Trophoblast cell (in vitro differentiated cells and primary cell): ENCODE results near the gene RHBG.
"Not testable (repeated sequence)": the region's sequence is repeated elsewhere in the genome, so short reads cannot be mapped to it uniquely, and the experiment has no call there.

Experiments used
- DNase-seq, 2 donors: peaks; one replicate each; pipeline ENCODE4 v3.0.0-alpha.2; 2016
- H2AFZ ChIP-seq: 2 replicates; pipeline ENCODE4 v1.6.1; 2013; ENCODE audit warnings: low read length, moderate library complexity, mild to moderate bottlenecking; ENCODE audit not compliant: insufficient read depth, poor library complexity
- H2AK5ac ChIP-seq: 2 replicates; pipeline ENCODE4 v1.6.1; 2013; ENCODE audit warnings: mild to moderate bottlenecking, low read length
- H2BK120ac ChIP-seq: 2 replicates; pipeline ENCODE4 v1.6.1; 2013; ENCODE audit warnings: low read length, mild to moderate bottlenecking, moderate library complexity; ENCODE audit not compliant: insufficient read depth, poor library complexity
- H2BK12ac ChIP-seq: 2 replicates; pipeline ENCODE4 v1.6.1; 2013; ENCODE audit warnings: mild to moderate bottlenecking, low read length, moderate library complexity
- H2BK5ac ChIP-seq: 2 replicates; pipeline ENCODE4 v1.6.1; 2013; ENCODE audit warnings: low read length, low read depth, moderate library complexity, mild to moderate bottlenecking; ENCODE audit not compliant: poor library complexity
- H3K14ac ChIP-seq: 2 replicates; pipeline ENCODE4 v1.6.1; 2013; ENCODE audit warnings: mild to moderate bottlenecking, low read length
- H3K18ac ChIP-seq: 2 replicates; pipeline ENCODE4 v1.6.1; 2013; ENCODE audit warnings: mild to moderate bottlenecking, low read length
- H3K23ac ChIP-seq: 2 replicates; pipeline ENCODE4 v1.6.1; 2013; ENCODE audit warnings: low read length
- H3K27ac ChIP-seq: 2 replicates; pipeline ENCODE4 v1.5.1; 2013; ENCODE audit warnings: low read depth, mild to moderate bottlenecking, inconsistent platforms, low read length, moderate library complexity
- H3K27me3 ChIP-seq: 2 replicates; pipeline ENCODE4 v1.6.1; 2013; ENCODE audit warnings: inconsistent platforms, mild to moderate bottlenecking, low read length, moderate library complexity; ENCODE audit not compliant: insufficient read depth
- H3K36me3 ChIP-seq, 2 experiments: 1 replicate in 1 of 2; 2 replicates in 1 of 2; pipeline ENCODE4 v1.6.1; 2013; ENCODE audit warnings: low read length in 2 of 2, mild to moderate bottlenecking in 2 of 2, moderate library complexity in 1 of 2; ENCODE audit not compliant: insufficient read depth in 2 of 2, control insufficient read depth in 1 of 2
- H3K4ac ChIP-seq: 2 replicates; pipeline ENCODE4 v1.6.1; 2013; ENCODE audit warnings: low read depth, mild to moderate bottlenecking, low read length, moderate library complexity
- H3K4me1 ChIP-seq, 2 experiments: 1 replicate in 1 of 2; 2 replicates in 1 of 2; pipeline ENCODE4 v1.6.1; 2013; ENCODE audit warnings: low read length in 2 of 2, mild to moderate bottlenecking in 2 of 2, moderate library complexity in 1 of 2; ENCODE audit not compliant: insufficient read depth in 2 of 2, control insufficient read depth in 1 of 2
- H3K4me2 ChIP-seq: 2 replicates; pipeline ENCODE4 v1.6.1; 2013; ENCODE audit warnings: inconsistent platforms, mild to moderate bottlenecking, low read length, moderate library complexity
- H3K4me3 ChIP-seq: 2 replicates; pipeline ENCODE4 v1.5.1; 2013; ENCODE audit warnings: mild to moderate bottlenecking, low read depth, low read length, inconsistent platforms
- H3K79me1 ChIP-seq: one replicate; pipeline ENCODE4 v1.6.1; 2013; ENCODE audit warnings: low read length
- H3K79me2 ChIP-seq: 2 replicates; pipeline ENCODE4 v1.6.1; 2013; ENCODE audit warnings: low read length, mild to moderate bottlenecking; ENCODE audit not compliant: control insufficient read depth, insufficient read depth, poor library complexity
- H3K9ac ChIP-seq: 2 replicates; pipeline ENCODE4 v1.6.1; 2013; ENCODE audit warnings: mild to moderate bottlenecking, low read length
- H3K9me3 ChIP-seq: 2 replicates; pipeline ENCODE4 v1.6.1; 2013; ENCODE audit warnings: low read depth, mild to moderate bottlenecking, control low read depth, inconsistent platforms, low read length; ENCODE audit not compliant: insufficient read depth
- H4K12ac ChIP-seq: 2 replicates; pipeline ENCODE4 v1.6.1; 2013; ENCODE audit warnings: low read depth, mild to moderate bottlenecking, low read length, moderate library complexity
- H4K8ac ChIP-seq: 2 replicates; pipeline ENCODE4 v1.6.1; 2013; ENCODE audit warnings: low read depth, mild to moderate bottlenecking, low read length, moderate library complexity
- H4K91ac ChIP-seq: one replicate; pipeline ENCODE4 v1.6.1; 2013; ENCODE audit warnings: low read depth, mild to moderate bottlenecking, low read length, moderate library complexity
- WGBS: extraction: QIAGEN DNeasy Blood & Tissue Kit; methylation state at CpG from one replicate; pipeline ENCODE4 v1.1.7; 2013; ENCODE audit warnings: missing lambda C conversion rate; ENCODE audit not compliant: insufficient read length, insufficient coverage; ENCODE audit errors: extremely low coverage; 5-methylcytosine and 5-hydroxymethylcytosine counted together

The RHBG gene

DNA sequence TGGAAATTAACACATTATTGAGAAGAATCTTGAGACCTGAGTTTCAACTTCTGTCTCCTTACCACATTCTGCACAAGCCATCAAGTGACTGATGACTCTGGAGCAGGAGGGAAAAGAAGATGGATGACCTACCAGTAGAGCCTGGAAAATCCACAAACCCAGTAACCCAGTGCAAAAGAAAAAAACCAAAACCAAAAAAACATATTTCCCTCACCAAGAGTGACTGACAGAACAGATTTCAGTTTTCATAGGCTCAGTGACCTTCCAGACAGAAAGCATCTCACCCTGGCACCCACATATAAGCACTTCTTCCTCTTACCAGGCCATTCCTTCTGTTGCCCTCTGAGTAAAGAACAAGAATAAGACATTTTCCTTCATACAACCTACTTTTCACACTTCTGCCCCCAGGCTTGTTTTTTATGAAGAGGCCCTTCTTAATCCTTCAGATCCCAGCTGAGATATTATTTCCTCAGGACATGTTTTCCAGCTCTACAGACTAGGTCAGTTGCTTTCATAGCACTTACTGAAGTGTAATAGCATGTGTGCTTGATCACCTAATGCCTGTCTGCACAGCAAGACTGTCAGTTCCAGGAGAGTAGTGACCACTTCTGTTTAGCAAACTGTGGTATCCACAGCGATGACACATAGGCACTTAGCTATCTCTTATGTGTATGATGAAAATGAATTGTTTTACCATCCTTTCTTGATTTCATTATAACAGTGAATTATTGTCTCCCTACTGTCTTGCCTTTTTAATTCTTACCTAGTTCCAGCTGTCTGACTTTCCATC is 26.6 kb upstream of the RHBG start:
- Histone ChIP-seq H3K23ac (no peak overlapping the region), H4K12ac (no peak overlapping the region), H4K91ac (no peak overlapping the region), H3K27ac (no peak overlapping the region), H3K9me3 (no peaks in the 10 kb centered on the region), H3K27me3 (no peaks in the 10 kb centered on the region), H2AK5ac (no peak overlapping the region), H3K4ac (no peak overlapping the region), H3K4me1 (peaks cover 0 to 2% of the 10 kb centered on the region in 2 experiments), H2BK120ac (no peak overlapping the region), H3K79me1 (peaks cover 5% of the 10 kb centered on the region), H2AFZ (no peak overlapping the region), H3K9ac (no peak overlapping the region), H3K79me2 (peaks cover 4% of the 10 kb centered on the region), H2BK5ac (no peak overlapping the region), H3K4me2 (no peak overlapping the region), H3K4me3 (no peak overlapping the region), H4K8ac (no peak overlapping the region), H2BK12ac (no peak overlapping the region), H3K36me3 (no peaks in the 10 kb centered on the region), H3K18ac (no peak overlapping the region), H3K14ac (no peak overlapping the region)
- no CpG with 5 or more reads among the region's 1 CpG for WGBS
- DNase-seq: no peak

DNA sequence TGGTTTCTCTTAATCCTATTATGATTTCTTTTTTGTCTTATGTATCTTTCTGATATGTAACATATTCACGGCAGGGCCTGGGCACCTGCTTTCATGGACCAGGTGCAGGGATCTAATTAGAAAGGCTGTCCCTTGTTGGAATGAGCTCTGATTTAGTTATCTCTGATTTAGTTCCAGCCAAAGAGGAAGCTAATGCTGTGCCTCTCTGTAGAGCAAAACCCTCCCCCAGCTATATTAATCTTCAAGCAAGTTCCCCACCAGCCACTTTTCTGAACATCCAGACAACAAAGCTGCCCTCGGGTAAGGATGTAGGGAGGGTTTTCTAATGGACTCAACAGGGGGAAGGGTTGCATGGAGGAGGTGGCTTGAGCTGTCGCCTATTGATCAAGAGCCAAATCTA is 24.6 kb upstream of the RHBG start:
- no peak overlapping the region for H3K4me2 ChIP-seq
- H3K9ac ChIP-seq: no peak overlapping the region
- no peaks in the 10 kb centered on the region for H3K9me3 ChIP-seq
- H2BK12ac ChIP-seq: no peak overlapping the region
- H2AFZ ChIP-seq: no peak overlapping the region
- H2AK5ac ChIP-seq: no peak overlapping the region
- H4K91ac ChIP-seq: no peak overlapping the region
- no peak overlapping the region for H2BK120ac ChIP-seq
- H3K36me3 ChIP-seq: no peaks in the 10 kb centered on the region
- no peak overlapping the region for H3K4me3 ChIP-seq
- H3K27me3 ChIP-seq: no peaks in the 10 kb centered on the region
- no peak overlapping the region for H4K8ac ChIP-seq
- no peaks in the 10 kb centered on the region for H3K79me2 ChIP-seq
- H3K14ac ChIP-seq: no peak overlapping the region
- H3K27ac ChIP-seq: no peak overlapping the region
- H4K12ac ChIP-seq: no peak overlapping the region
- H3K4me1 ChIP-seq: peaks cover 0 to 2% of the 10 kb centered on the region in 2 experiments
- no peaks in the 10 kb centered on the region for H3K79me1 ChIP-seq
- no CpG with 5 or more reads among the region's 3 CpGs for WGBS
- no peak overlapping the region for H2BK5ac ChIP-seq
- H3K18ac ChIP-seq: no peak overlapping the region
- no peak for DNase-seq
- no peak overlapping the region for H3K23ac ChIP-seq
- no peak overlapping the region for H3K4ac ChIP-seq

DNA sequence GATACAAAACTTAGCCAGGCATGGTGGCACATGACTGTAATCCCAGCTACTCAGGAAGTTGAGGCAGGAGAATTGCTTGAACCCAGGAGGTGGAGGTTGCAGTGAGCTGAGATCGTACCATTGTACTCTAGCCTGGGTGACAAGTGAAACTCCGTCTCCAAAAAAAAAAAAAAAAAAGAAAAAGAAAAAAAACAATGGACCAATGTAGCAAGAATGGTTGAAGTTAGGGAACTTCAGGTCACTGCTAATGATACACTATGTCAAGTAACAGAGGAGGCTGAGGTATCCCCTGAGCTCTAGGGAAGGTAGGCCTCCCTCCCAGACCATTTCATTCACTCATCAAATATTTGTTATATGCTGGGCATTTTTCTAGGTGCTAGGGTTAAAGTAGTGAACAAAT is 23.0 kb upstream of the RHBG start:
- not testable (repeated sequence) for H2BK5ac ChIP-seq, H3K36me3 ChIP-seq, H2BK120ac ChIP-seq, H4K8ac ChIP-seq, H3K4me1 ChIP-seq, H3K79me2 ChIP-seq, H3K23ac ChIP-seq, H3K14ac ChIP-seq, H3K9ac ChIP-seq, H3K18ac ChIP-seq, DNase-seq, H2AFZ ChIP-seq, H3K27ac ChIP-seq, H3K4me2 ChIP-seq, H2BK12ac ChIP-seq, H3K9me3 ChIP-seq, H2AK5ac ChIP-seq, H3K27me3 ChIP-seq, H4K91ac ChIP-seq, H3K4me3 ChIP-seq, H3K4ac ChIP-seq, H3K79me1 ChIP-seq
- WGBS: no CpG with 5 or more reads among the region's 2 CpGs
- peak overlapping the region; percentile 24 for H4K12ac ChIP-seq

DNA sequence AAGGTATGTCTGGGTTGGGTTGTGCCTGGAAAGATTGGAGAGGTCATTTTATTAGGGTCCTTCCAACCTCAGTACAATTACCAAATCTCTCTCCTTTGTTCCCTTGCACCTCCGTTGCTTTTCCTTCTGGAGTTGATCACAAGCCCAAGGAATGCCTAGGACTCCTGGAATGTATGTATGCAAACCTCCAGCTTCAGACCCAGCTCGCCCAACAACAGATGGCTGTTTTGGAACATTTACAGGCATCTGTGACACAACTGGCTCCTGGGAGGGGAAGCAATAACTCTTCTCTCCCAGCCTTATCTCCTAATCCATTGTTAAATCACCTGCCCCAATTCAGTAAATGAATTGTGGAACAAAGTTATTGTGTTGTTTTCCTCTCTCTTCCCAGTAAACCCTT is 22.4 kb upstream of the RHBG start:
- Histone ChIP-seq H2AK5ac (no peak overlapping the region), H4K91ac (no peak overlapping the region), H3K14ac (no peak overlapping the region), H4K8ac (no peak overlapping the region), H3K18ac (no peak overlapping the region), H2AFZ (no peak overlapping the region), H3K4me3 (no peak overlapping the region), H3K9ac (no peak overlapping the region), H2BK5ac (no peak overlapping the region), H3K27me3 (no peaks in the 10 kb centered on the region), H3K79me2 (no peaks in the 10 kb centered on the region), H3K23ac (no peak overlapping the region), H3K36me3 (no peaks in the 10 kb centered on the region), H3K4me2 (no peak overlapping the region), H4K12ac (no peak overlapping the region), H2BK120ac (no peak overlapping the region), H3K9me3 (no peaks in the 10 kb centered on the region), H3K27ac (no peak overlapping the region), H3K4ac (no peak overlapping the region), H3K79me1 (no peaks in the 10 kb centered on the region), H3K4me1 (peaks cover 0 to 2% of the 10 kb centered on the region in 2 experiments), H2BK12ac (no peak overlapping the region)
- peak in 1 of 2 donors; percentile 47 for DNase-seq
- no CpG with 5 or more reads among the region's 2 CpGs for WGBS
